GM21526 (cell line): ENCODE measurements around the gene DDN.

Source experiments
- ATAC-seq: cut with Tn5 transposase; IDR thresholded peaks from one replicate; pipeline ENCODE4 v1.9.1; 2021; ENCODE audit warnings: moderate library complexity; ENCODE audit not compliant: unreplicated experiment, low FRiP score

The DDN gene

DNA sequence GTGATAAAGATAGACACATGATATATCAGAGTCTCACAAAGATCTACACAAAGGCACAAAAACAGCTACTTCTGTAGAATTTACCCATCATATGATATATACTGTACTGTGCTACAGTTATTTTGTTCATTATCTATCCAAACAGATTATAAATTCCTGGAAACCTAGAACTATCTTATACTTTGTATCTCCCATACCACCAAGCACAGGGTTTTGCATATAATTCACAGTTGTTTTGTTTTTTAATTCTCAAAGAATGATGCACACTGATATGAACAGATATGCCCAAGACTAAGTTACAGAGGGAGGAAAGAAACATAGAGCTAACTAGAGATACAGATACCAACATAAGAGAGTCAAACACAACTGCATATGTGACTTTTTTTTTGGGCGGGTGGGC is 16.0 kb upstream of the DDN start:
- ATAC-seq: no peak

- ATAC-seq: no peak
Observed at GRCh38 chr12:49014547-49014946, 15.4 kb upstream of the DDN start.

DNA sequence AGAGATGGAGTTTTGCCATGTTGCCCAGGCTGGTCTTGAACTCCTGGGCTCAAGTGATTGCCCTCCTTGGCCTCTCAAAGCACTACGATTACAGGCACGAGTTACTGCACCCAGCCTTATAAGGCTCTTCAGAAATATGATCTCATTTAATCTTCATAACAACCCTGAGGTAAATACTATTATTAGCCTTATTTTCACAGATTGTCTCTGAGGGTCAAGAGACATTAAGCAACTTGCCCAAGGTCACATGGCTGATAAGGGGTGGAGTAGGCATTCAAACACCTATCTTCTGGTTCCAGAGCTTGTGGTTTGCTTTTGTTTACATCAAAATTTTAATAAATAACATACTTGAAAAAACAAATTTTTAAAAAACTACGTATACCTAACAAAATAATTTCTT is 14.3 kb upstream of the DDN start:
- no peak for ATAC-seq

DNA sequence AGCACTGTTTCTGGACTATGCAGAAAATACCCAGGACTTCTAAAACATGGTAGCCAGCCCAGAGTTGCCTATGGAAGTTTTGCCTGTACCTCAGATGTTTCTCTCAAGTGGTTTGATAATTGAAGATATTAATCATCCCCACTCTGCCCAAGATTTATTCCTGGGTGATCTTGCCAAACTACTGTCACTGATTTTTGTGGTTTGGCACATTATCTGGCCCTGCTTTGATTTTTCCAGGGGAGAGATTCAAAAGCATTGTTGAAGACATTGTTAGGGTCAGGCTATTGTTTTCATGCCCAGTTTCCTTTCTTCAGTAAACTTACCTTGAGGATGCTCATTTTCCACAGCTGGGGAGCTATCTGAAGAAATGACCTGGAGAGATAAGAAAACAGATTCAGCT is 13.6 kb upstream of the DDN start:
- ATAC-seq: no peak

GRCh38 chr12:49010092-49010668 is 11.0 kb upstream of the DDN start:
- no peak for ATAC-seq

GRCh38 chr12:49008943-49009342 is 9.8 kb upstream of the DDN start:
- ATAC-seq: no peak

DNA sequence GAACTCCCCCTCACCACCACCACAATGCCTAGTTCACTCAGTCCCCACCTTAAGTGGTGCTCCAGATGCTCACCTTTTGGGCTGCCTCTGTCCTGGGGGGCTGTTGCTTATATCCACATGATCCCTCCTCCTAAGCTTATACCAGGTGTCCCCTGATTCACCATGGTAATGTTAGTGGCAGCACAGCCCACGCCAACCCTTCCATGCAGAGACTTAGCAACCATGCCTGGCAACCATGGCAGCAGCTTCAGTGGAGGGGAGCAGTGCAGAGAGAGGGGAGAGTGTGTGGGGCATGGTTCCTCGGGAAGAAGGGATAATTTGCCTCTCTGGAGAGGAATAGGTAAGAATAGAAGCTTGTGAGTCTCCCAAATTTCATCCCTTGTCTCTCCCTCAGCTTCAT is 1.2 kb upstream of the DDN start:
- ATAC-seq: no peak

GRCh38 chr12:48998497-48999353 is 450 bp downstream of the DDN start:
- no peak for ATAC-seq

DNA sequence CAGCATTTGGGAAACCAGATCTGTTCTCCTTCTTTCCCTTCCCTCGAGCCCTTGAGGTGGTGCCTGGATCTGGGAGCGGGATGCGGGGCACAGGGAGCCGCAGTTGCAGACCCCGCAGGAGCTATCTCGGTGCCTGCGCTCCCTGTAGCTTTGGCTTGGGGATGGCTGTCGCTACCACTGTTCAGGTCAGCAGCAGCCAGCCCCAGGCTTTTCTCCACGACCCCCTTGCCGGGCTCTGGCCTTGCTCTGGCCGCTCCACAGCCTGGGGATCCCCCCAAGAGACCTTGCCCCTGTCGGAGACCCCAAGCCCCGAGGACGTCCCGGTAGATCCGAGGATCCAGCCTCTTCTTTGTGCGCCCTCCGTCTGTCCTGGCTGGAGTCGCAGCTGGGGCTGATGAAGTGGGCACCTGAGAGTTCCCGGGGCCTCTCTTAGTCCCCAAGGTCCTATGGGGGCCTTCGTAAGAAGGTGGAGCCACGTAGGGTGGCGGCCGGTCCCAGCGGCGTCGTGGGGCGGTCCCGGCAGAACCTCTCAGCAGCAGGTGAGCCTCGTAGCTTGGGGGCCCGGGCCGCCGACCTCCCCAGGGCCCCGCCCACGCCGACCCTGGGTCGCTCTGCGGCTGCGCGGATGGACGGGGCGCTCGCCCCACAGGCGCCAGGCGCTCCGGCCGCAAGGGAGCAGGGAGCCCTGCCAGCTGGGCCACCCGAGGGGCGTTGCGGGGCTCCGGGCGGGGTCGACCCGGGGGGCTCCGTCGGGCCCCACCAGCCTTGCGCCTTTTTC is 1.3 kb downstream of the DDN start:
- ATAC-seq: no peak

DNA sequence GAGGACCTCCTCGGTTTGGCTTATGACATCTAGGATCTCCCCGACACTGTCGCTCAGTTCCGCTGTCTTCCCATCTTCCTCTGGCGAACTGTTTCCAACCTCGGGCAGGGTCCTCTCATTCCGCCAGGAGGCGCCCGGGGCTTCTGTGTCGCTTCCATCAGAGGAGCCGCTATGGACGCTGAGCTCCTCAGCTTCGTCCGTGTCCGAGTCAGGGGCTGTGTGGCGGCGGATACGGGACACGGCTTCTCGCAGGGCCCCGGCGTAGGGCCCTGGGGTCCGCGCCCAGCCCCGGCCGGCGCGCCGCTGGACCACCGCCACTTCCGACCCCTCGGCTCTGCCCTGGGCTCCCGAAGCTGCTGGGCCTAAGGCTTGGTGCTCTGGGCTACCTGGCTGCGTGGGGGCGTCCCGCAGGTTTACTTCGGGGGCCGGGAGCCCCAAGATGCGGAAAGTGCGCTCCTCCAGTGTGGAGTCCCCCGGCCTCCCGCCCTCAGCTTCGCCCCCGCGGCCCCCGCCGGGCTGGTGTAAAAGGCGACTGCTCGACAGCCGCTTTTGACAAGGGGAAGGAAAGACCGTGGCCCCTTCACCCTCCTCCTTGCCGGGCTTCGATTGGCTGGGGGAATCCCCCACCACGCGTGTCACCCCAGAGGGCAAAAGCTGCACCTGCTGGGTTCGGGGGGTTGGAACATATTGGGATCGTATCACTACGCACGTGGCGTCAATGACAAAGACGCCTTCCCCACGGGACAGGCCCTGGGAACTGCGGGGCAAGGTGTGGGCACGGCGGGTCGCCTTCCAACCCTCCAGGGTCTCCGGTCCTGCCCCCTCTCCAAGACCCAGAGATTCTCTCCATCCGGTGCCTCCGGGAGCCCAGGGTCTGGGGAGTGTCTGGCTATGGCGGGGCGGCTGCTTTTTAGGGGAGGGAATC is 2.1 kb downstream of the DDN start:
- no peak for ATAC-seq

- ATAC-seq: no peak
Observed at GRCh38 chr12:48995086-48995879, 3.9 kb downstream of the DDN start.

- ATAC-seq: no peak
Observed at GRCh38 chr12:48994224-48995085, 4.7 kb downstream of the DDN start.

- ATAC-seq: no peak
Observed at GRCh38 chr12:48993787-48994186, 5.4 kb downstream of the DDN start.

GRCh38 chr12:48991247-48992050 is 7.7 kb downstream of the DDN start:
- no peak for ATAC-seq

GRCh38 chr12:48990552-48990951 is 8.6 kb downstream of the DDN start:
- no peak for ATAC-seq

DNA sequence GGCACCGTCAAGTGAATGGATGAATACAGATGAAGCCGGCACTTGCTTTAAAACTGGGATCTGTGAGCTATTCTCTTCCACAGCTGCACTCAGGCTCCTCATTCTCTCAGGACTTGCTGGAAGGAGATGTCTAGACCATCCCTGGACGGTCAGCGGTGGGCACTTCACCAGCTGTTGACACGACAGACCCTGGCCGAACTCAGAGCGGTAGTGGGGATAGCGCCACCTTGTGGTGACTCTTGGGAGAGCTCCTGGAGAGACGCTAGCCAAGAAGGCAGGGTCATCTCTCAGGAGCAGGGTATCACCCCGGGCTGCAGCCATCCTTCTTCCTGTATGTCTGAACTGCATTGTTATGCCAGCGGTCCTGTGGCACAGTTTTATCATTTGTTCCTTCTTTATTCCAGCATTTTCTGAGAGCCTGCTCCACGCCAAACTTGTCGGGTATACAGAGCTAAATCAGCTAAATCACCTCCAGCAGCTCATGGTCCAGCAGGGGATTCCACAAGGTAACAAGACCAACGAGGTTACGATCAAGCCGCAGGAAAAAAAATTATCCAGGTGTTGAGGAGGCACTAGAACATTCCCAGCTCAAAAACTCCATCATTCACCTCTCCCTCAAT is 11.0 kb downstream of the DDN start:
- ATAC-seq: no peak

DNA sequence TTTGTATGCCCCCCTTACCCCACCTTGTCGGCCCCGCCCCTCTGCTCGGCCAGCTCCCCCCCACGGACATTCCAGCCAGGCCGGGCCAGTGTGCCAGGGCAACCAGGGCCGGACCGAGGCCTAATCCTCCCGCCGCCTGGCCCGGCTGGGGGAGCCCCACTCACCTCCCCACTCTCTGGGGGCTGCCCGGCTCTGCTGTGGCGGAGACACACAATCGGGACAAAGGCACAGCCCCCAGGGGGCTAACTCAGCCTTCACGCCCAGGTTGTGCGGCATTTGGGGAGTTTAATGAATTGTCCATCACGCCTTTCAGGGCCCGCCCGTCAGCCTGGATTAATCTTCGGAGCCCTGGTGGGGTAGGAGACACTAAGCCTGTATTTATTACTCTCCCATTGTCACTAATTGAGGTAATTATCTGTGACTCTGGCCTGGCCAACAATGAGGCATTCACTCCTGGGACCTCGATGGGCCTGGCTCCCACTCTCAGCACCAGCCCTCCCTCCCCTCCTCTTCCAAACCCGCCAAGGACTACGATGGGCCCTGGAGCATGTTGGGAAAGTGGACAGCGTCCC is 12.4 kb downstream of the DDN start:
- no peak for ATAC-seq
